HepG2 (cell line): ENCODE measurements around the gene GRAMD2A. TPM values are rescaled to one million over a fixed set of nuclear protein-coding genes. Genes with fewer than 3 reads are reported as not detected.

Source experiments
- ARNTL ChIP-seq: sonication (generic); formaldehyde crosslinking; IDR thresholded peaks from 2 replicates; pipeline ENCODE4 v1.4.0; 2020; ENCODE audit warnings: mild to moderate bottlenecking, missing genetic modification reagents
- BORCS8-MEF2B ChIP-seq: sonication (generic); formaldehyde crosslinking; IDR thresholded peaks from 2 replicates; pipeline ENCODE4 v1.8.0; 2022; ENCODE audit warnings: mild to moderate bottlenecking, missing genetic modification reagents
- ELF1 ChIP-seq: sonication (generic); formaldehyde crosslinking; IDR thresholded peaks from 2 replicates; pipeline ENCODE4 v1.4.0; 2020; ENCODE audit warnings: missing genetic modification reagents
- FOXC1 ChIP-seq: sonication (generic); formaldehyde crosslinking; IDR thresholded peaks from 2 replicates; pipeline ENCODE4 v1.8.0; 2022; ENCODE audit warnings: mild to moderate bottlenecking, missing genetic modification reagents, borderline replicate concordance
- HDAC6 ChIP-seq: fragments of 200-600 bp; sonication (generic); IDR thresholded peaks from 2 replicates; pipeline ENCODE4 v1.7.0; 2017; ENCODE audit warnings: mild to moderate bottlenecking, antibody characterized with exemption, low read length, low read depth
- KDM2A ChIP-seq: sonication (generic); formaldehyde crosslinking; IDR thresholded peaks from 2 replicates; pipeline ENCODE4 v1.4.0; 2020; ENCODE audit warnings: low read depth, missing genetic modification reagents, borderline replicate concordance
- KLF11 ChIP-seq: IDR thresholded peaks from 2 replicates; pipeline ENCODE4 v1.6.1; 2016; ENCODE audit warnings: missing compliant biosample characterization
- MEF2D ChIP-seq: sonication (generic); formaldehyde crosslinking; IDR thresholded peaks from 2 replicates; pipeline ENCODE4 v1.5.1; 2020; ENCODE audit warnings: mild to moderate bottlenecking, missing genetic modification reagents
- NFIB ChIP-seq: sonication (generic); formaldehyde crosslinking; IDR thresholded peaks from 2 replicates; pipeline ENCODE4 v1.9.0; 2021; ENCODE audit warnings: missing genetic modification reagents, mild to moderate bottlenecking, borderline replicate concordance
- ZFP62 ChIP-seq: sonication (generic); formaldehyde crosslinking; IDR thresholded peaks from 2 replicates; pipeline ENCODE4 v1.4.0; 2020; ENCODE audit warnings: missing genetic modification reagents
- ZNF180 ChIP-seq: sonication (generic); formaldehyde crosslinking; IDR thresholded peaks from 2 replicates; pipeline ENCODE4 v1.4.0; 2020; ENCODE audit warnings: low read depth, missing genetic modification reagents, borderline replicate concordance
- ZNF20 ChIP-seq: sonication (generic); formaldehyde crosslinking; IDR thresholded peaks from 2 replicates; pipeline ENCODE4 v1.4.0; 2020; ENCODE audit warnings: mild to moderate bottlenecking, moderate library complexity, missing genetic modification reagents
- ZNF224 ChIP-seq: sonication (generic); formaldehyde crosslinking; IDR thresholded peaks from 2 replicates; pipeline ENCODE4 v1.5.0; 2020; ENCODE audit warnings: mild to moderate bottlenecking, missing genetic modification reagents
- ZNF274 ChIP-seq: sonication (generic); formaldehyde crosslinking; IDR thresholded peaks from 2 replicates; pipeline ENCODE4 v1.5.1; 2020; ENCODE audit warnings: mild to moderate bottlenecking, missing genetic modification reagents
- ZNF282 ChIP-seq: fragments of 450-650 bp; IDR thresholded peaks from 2 replicates; pipeline ENCODE4 v1.6.1; 2018; ENCODE audit not compliant: partially characterized antibody
- ZNF329 ChIP-seq: sonication (generic); formaldehyde crosslinking; IDR thresholded peaks from 2 replicates; pipeline ENCODE4 v1.9.0; 2021; ENCODE audit warnings: low read depth, mild to moderate bottlenecking, missing genetic modification reagents
- ZNF629 ChIP-seq: sonication (generic); formaldehyde crosslinking; conservative IDR thresholded peaks from 2 replicates; pipeline ENCODE4 v1.5.0; 2020; ENCODE audit warnings: missing genetic modification reagents
- ZNF781 ChIP-seq: sonication (generic); formaldehyde crosslinking; IDR thresholded peaks from 2 replicates; pipeline ENCODE4 v1.5.1; 2020; ENCODE audit warnings: borderline replicate concordance, mild to moderate bottlenecking, missing genetic modification reagents; ENCODE audit errors: not compliant biosample characterization
- ZNF816 ChIP-seq: sonication (generic); formaldehyde crosslinking; IDR thresholded peaks from 2 replicates; pipeline ENCODE4 v1.8.0; 2022; ENCODE audit warnings: missing genetic modification reagents, mild to moderate bottlenecking, borderline replicate concordance
- polyA plus RNA-seq, 8 experiments: library from polyadenylated mRNA; depleted of rRNA in 3 of 8; stranded (reverse) in 7 of 8; unstranded in 1 of 8; fragments of >200 nt; fragmentation: Illumina TruSeq in 4 of 8; extraction: Trizol in 4 of 8; gene quantifications; 2 replicates each; pipeline versions ENCODE4 v1.2.1 to v1.2.3, GENCODE V29; 2011 to 2016; ENCODE audit warnings: low read depth in 4 of 8, missing spikeins in 1 of 8, mixed read lengths in 1 of 8; ENCODE audit not compliant: insufficient read depth in 1 of 8
- total RNA-seq, 5 experiments: library from RNA; depleted of rRNA; stranded (reverse); fragments of >200 nt; fragmentation: Illumina TruSeq; extraction: Trizol; gene quantifications; 2 replicates each; pipeline ENCODE4 v1.2.3, GENCODE V29; 2016; ENCODE audit warnings: low read depth in 1 of 5
- TF ChIP-seq, protein P1 (sequence below): sonication (generic); formaldehyde crosslinking; conservative IDR thresholded peaks from 2 replicates; pipeline ENCODE4 v1.8.0; 2022; ENCODE audit warnings: mild to moderate bottlenecking, moderate library complexity, missing genetic modification reagents
- TF ChIP-seq, protein P2 (sequence below): IDR thresholded peaks from 2 replicates; pipeline ENCODE4 v1.6.1; 2016; ENCODE audit warnings: missing compliant biosample characterization, missing genetic modification reagents, borderline replicate concordance
- TF ChIP-seq, protein P3 (sequence below): sonication (generic); formaldehyde crosslinking; IDR thresholded peaks from 2 replicates; pipeline ENCODE4 v1.4.0; 2020; ENCODE audit warnings: missing genetic modification reagents, low read depth, mild to moderate bottlenecking, borderline replicate concordance
- TF ChIP-seq, protein P4 (sequence below): sonication (generic); formaldehyde crosslinking; IDR thresholded peaks from 2 replicates; pipeline ENCODE4 v1.8.0; 2022; ENCODE audit warnings: mild to moderate bottlenecking, missing genetic modification reagents, moderate library complexity
- TF ChIP-seq, protein P5 (sequence below): sonication (generic); formaldehyde crosslinking; IDR thresholded peaks from 2 replicates; pipeline ENCODE4 v1.4.0; 2020; ENCODE audit warnings: low read depth, mild to moderate bottlenecking, missing genetic modification reagents

GRAMD2A gene
- total and polyA plus RNA-seq, 2 of the 13 experiments (the other 11 are each of a cell fraction or from before 2014, with no cell fraction given): 0.04 TPM; not detected in 1

DNA sequence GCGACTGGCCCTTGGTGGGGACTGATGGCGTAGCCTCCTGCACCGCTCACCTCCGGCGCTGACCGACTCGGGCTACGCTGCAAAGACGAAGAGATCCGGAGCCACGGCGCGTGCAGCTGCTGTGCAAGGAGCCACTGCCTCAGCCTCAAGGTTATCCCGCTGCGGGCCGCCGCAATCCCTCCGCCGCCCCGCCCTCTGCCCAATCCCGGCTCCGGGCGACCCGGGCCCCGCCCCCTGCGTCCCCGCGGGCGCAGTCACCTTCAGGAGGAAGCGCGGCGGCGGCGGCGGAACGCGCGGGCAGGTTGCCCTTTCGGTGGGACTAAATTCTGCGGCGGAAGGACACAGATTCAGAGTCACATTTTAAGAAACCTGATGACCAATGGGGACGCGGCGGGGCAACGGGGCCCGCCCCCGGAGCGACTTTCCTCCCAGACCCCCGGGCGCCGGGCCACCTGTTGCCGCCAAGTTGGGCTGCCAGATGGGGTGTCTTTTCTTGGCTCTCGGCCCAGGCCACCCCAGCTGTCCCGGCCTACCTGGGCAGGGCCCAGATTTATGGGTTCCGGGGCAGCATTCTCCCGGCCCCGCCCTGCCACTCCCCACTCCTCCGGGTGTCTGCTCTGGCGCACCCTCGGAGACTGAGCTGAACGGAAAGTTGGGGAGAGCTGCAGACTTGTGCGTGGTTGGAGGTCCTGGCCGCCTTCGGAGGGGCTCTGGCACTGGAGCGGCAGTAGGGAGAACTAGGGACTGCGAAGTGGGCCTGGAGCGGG lies 33.7 kb upstream of the GRAMD2A start, which contains the start of gene PKM (continued):
- TF ChIP-seq ZNF224 (CRISPR knock-in tag): no peak; the same call in 1 of the 2 replicates
- TF ChIP-seq ZNF781: peak; percentile 12
- TF ChIP-seq, protein P1, sequence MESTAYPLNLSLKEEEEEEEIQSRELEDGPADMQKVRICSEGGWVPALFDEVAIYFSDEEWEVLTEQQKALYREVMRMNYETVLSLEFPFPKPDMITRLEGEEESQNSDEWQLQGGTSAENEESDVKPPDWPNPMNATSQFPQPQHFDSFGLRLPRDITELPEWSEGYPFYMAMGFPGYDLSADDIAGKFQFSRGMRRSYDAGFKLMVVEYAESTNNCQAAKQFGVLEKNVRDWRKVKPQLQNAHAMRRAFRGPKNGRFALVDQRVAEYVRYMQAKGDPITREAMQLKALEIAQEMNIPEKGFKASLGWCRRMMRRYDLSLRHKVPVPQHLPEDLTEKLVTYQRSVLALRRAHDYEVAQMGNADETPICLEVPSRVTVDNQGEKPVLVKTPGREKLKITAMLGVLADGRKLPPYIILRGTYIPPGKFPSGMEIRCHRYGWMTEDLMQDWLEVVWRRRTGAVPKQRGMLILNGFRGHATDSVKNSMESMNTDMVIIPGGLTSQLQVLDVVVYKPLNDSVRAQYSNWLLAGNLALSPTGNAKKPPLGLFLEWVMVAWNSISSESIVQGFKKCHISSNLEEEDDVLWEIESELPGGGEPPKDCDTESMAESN (CRISPR knock-in tag): peak; percentile 90
- TF ChIP-seq ZFP62 (CRISPR knock-in tag): no peak
- no peak for TF ChIP-seq NFIB (CRISPR knock-in tag)
- TF ChIP-seq ARNTL (CRISPR knock-in tag): peak; percentile 88; the same call in 1 of the 2 replicates
- TF ChIP-seq, protein P2, sequence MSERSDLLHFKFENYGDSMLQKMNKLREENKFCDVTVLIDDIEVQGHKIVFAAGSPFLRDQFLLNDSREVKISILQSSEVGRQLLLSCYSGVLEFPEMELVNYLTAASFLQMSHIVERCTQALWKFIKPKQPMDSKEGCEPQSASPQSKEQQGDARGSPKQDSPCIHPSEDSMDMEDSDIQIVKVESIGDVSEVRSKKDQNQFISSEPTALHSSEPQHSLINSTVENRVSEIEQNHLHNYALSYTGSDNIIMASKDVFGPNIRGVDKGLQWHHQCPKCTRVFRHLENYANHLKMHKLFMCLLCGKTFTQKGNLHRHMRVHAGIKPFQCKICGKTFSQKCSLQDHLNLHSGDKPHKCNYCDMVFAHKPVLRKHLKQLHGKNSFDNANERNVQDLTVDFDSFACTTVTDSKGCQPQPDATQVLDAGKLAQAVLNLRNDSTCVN (CRISPR knock-in tag): peak; percentile 72; the same call in 1 of the 2 replicates
- TF ChIP-seq, protein P3, sequence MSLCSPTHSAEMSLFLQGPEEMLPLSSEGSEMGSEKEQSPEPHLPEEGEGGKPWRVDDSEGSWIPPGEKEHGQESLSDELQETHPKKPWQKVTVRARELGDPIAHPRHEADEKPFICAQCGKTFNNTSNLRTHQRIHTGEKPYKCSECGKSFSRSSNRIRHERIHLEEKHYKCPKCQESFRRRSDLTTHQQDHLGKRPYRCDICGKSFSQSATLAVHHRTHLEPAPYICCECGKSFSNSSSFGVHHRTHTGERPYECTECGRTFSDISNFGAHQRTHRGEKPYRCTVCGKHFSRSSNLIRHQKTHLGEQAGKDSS (CRISPR knock-in tag): peak; percentile 47; the same call in 1 of the 2 replicates
- TF ChIP-seq MEF2D: no peak
- no peak for TF ChIP-seq ZNF816 (CRISPR knock-in tag)
- peak; percentile 67 for TF ChIP-seq ELF1 (CRISPR knock-in tag)
- TF ChIP-seq HDAC6: no peak
- TF ChIP-seq ZNF274 (CRISPR knock-in tag): peak; percentile 42
- TF ChIP-seq ZNF629 (CRISPR knock-in tag): 0 out of 2 replicates have a peak, but pooled peaks have one; percentile 36
- TF ChIP-seq ZNF282: no peak
- TF ChIP-seq ZNF180: peak; percentile 69; the same call in 1 of the 2 replicates
- peak; percentile 79 for TF ChIP-seq KDM2A (CRISPR knock-in tag)
- TF ChIP-seq BORCS8-MEF2B: no peak; the same call in none of the 2 replicates
- TF ChIP-seq, protein P4, sequence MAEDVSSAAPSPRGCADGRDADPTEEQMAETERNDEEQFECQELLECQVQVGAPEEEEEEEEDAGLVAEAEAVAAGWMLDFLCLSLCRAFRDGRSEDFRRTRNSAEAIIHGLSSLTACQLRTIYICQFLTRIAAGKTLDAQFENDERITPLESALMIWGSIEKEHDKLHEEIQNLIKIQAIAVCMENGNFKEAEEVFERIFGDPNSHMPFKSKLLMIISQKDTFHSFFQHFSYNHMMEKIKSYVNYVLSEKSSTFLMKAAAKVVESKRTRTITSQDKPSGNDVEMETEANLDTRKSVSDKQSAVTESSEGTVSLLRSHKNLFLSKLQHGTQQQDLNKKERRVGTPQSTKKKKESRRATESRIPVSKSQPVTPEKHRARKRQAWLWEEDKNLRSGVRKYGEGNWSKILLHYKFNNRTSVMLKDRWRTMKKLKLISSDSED (CRISPR knock-in tag): no peak
- TF ChIP-seq ZNF20 (CRISPR knock-in tag): no peak; the same call in 1 of the 2 replicates
- TF ChIP-seq KLF11 (CRISPR knock-in tag): peak; percentile 64; the same call in 1 of the 2 replicates
- TF ChIP-seq, protein P5, sequence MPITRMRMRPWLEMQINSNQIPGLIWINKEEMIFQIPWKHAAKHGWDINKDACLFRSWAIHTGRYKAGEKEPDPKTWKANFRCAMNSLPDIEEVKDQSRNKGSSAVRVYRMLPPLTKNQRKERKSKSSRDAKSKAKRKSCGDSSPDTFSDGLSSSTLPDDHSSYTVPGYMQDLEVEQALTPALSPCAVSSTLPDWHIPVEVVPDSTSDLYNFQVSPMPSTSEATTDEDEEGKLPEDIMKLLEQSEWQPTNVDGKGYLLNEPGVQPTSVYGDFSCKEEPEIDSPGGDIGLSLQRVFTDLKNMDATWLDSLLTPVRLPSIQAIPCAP: peak; percentile 82; the same call in 1 of the 2 replicates
- peak; percentile 48; the same call in 1 of the 2 replicates for TF ChIP-seq FOXC1 (CRISPR knock-in tag)
- TF ChIP-seq ZNF329 (CRISPR knock-in tag): no peak
